Activated CD8-positive, alpha-beta memory T cell treated with anti-CD3 and anti-CD28 coated beads, Interleukin-2, amount 50 U/mL, for 48 hours (primary cell): ENCODE measurements around the gene ANKRD40.

Experiments used
- DNase-seq: peaks from one replicate; pipeline ENCODE4 v3.0.0-alpha.2; 2020

ANKRD40 gene

GRCh38 chr17:50645748-50646682 is 61.7 kb downstream of the ANKRD40 start:
- DNase-seq = no peak
